ENCODE measurements around the gene ALK. TPM values are rescaled to one million over a fixed set of nuclear protein-coding genes. Genes with fewer than 3 reads are reported as not detected.

Gene ALK
- total RNA-seq, 4 donors from 2014 or later, result 0.32 to 0.42 TPM; not detected in 2

- Histone ChIP-seq H3K36me3 (no peaks in the 10 kb centered on the region), H3K27me3 (peaks cover 16% of the 10 kb centered on the region), H3K4me1 (no peaks in the 10 kb centered on the region), H3K4me3 (no peak overlapping the region), H3K27ac (no peak overlapping the region), H3K9me3 (no peaks in the 10 kb centered on the region)
- TF ChIP-seq EP300 (IDR thresholded peaks at IDR 0.05) (no peak), POLR2AphosphoS5 (IDR thresholded peaks at IDR 0.05) (no peak), POLR2A (IDR thresholded peaks at IDR 0.05) (no peak)
- TF ChIP-seq, protein P1, sequence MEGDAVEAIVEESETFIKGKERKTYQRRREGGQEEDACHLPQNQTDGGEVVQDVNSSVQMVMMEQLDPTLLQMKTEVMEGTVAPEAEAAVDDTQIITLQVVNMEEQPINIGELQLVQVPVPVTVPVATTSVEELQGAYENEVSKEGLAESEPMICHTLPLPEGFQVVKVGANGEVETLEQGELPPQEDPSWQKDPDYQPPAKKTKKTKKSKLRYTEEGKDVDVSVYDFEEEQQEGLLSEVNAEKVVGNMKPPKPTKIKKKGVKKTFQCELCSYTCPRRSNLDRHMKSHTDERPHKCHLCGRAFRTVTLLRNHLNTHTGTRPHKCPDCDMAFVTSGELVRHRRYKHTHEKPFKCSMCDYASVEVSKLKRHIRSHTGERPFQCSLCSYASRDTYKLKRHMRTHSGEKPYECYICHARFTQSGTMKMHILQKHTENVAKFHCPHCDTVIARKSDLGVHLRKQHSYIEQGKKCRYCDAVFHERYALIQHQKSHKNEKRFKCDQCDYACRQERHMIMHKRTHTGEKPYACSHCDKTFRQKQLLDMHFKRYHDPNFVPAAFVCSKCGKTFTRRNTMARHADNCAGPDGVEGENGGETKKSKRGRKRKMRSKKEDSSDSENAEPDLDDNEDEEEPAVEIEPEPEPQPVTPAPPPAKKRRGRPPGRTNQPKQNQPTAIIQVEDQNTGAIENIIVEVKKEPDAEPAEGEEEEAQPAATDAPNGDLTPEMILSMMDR (IDR thresholded peaks at IDR 0.05), result no peak
- WGBS, result 33% methylated on average over 4 of the region's 4 CpGs
- no peak for DNase-seq (ENCODE audit: low spot score in 2 of 2)
Measured at GRCh38 chr2:29502460-29502911, 418.9 kb downstream of the ALK start.

GRCh38 chr2:29497375-29497774 is 424.0 kb downstream of the ALK start:
- Histone ChIP-seq H3K9me3 (no peaks in the 10 kb centered on the region), H3K27me3 (peaks cover 11% of the 10 kb centered on the region), H3K4me3 (no peak overlapping the region), H3K4me1 (no peaks in the 10 kb centered on the region), H3K27ac (no peak overlapping the region), H3K36me3 (no peaks in the 10 kb centered on the region)
- TF ChIP-seq, protein P1 (IDR thresholded peaks at IDR 0.05), result no peak
- no peak for TF ChIP-seq EP300 (IDR thresholded peaks at IDR 0.05)
- TF ChIP-seq POLR2A (IDR thresholded peaks at IDR 0.05), result no peak
- TF ChIP-seq POLR2AphosphoS5 (IDR thresholded peaks at IDR 0.05), result no peak
- no peak for DNase-seq (ENCODE audit: low spot score in 2 of 2)
- WGBS, result 91% methylated on average over 3 of the region's 3 CpGs

- H3K36me3 ChIP-seq, result no peaks in the 10 kb centered on the region
- no peaks in the 10 kb centered on the region for H3K9me3 ChIP-seq
- WGBS, result 57% methylated on average over 1 of the region's 1 CpG
- peaks cover 9% of the 10 kb centered on the region for H3K27me3 ChIP-seq
- TF ChIP-seq EP300 (IDR thresholded peaks at IDR 0.05), result no peak
- no peak for DNase-seq (ENCODE audit: low spot score in 2 of 2)
- no peak overlapping the region for H3K27ac ChIP-seq
- H3K4me3 ChIP-seq, result no peak overlapping the region
- H3K4me1 ChIP-seq, result no peaks in the 10 kb centered on the region
Measured at GRCh38 chr2:29496198-29496597, 425.2 kb downstream of the ALK start.

DNA sequence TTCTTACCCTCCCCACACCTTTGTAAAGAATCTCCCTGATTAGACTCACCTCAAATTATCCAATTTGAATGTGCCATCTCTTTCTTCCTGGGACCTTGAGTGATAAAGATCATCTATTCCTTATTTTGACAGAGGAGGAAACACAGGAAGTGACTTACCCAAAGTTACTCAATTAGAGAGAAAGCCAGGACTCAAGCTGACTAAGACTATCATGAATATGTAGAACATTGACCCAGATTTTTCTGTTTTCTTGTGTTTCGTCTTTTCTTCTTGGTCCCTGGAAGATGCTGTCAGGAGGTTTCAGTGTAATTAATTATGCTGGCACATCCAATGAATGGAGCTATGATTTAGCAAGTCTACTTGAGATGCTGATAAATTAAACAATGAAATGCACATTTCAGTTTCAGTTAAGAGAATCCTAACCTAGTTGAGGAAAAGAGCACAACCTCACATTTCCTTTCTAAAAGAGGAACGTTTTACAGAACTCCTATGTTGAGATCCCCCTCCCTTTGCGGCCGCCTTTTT is 425.8 kb downstream of the ALK start:
- no peaks in the 10 kb centered on the region for H3K4me1 ChIP-seq
- WGBS, result 48% methylated on average over 4 of the region's 4 CpGs
- H3K27me3 ChIP-seq, result peaks cover 3% of the 10 kb centered on the region
- no peak overlapping the region for H3K27ac ChIP-seq
- TF ChIP-seq POLR2AphosphoS5 (IDR thresholded peaks at IDR 0.05) (no peak), EP300 (IDR thresholded peaks at IDR 0.05) (no peak), POLR2A (IDR thresholded peaks at IDR 0.05) (no peak)
- TF ChIP-seq, protein P1 (IDR thresholded peaks at IDR 0.05), result no peak
- H3K4me3 ChIP-seq, result no peak overlapping the region
- no peak for DNase-seq (ENCODE audit: low spot score in 2 of 2)
- H3K9me3 ChIP-seq, result no peaks in the 10 kb centered on the region
- no peaks in the 10 kb centered on the region for H3K36me3 ChIP-seq

- Histone ChIP-seq H3K27me3 (no peaks in the 10 kb centered on the region), H3K4me1 (no peaks in the 10 kb centered on the region), H3K27ac (no peak overlapping the region), H3K4me3 (no peak overlapping the region), H3K9me3 (no peaks in the 10 kb centered on the region), H3K36me3 (no peaks in the 10 kb centered on the region)
- 60% methylated on average over 6 of the region's 6 CpGs for WGBS
- no peak for DNase-seq (ENCODE audit: low spot score in 2 of 2)
- TF ChIP-seq EP300 (IDR thresholded peaks at IDR 0.05) (no peak), POLR2AphosphoS5 (IDR thresholded peaks at IDR 0.05) (no peak), POLR2A (IDR thresholded peaks at IDR 0.05) (no peak)
- TF ChIP-seq, protein P1 (IDR thresholded peaks at IDR 0.05), result no peak
Measured at GRCh38 chr2:29495068-29495467, 426.3 kb downstream of the ALK start.

DNA sequence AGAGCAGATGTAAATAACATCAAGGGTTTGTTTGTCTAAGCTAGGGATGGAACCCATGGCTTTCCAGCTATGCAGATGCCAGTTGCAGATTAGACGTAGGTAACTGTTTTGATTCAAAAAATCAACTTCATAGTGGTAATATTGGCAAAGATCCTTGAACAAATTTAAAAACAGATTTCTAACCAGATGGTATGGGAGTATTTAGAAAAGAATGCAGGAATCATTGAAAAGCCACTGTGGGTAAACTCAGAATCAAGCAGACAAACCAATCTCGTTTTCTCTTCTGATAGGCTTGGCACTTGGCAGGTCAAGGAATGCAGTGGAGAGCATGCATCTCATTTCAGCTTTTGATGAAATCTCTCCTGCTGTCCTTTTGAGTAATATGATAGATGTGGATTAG is 428.7 kb downstream of the ALK start:
- Histone ChIP-seq H3K36me3 (no peaks in the 10 kb centered on the region), H3K4me1 (no peaks in the 10 kb centered on the region), H3K4me3 (no peak overlapping the region), H3K9me3 (no peaks in the 10 kb centered on the region), H3K27ac (no peak overlapping the region), H3K27me3 (no peaks in the 10 kb centered on the region)
- no peak for TF ChIP-seq POLR2A (IDR thresholded peaks at IDR 0.05)
- TF ChIP-seq, protein P1 (IDR thresholded peaks at IDR 0.05), result no peak
- TF ChIP-seq POLR2AphosphoS5 (IDR thresholded peaks at IDR 0.05), result no peak
- no peak for TF ChIP-seq EP300 (IDR thresholded peaks at IDR 0.05)
- no peak for DNase-seq (ENCODE audit: low spot score in 2 of 2)
- WGBS, result 42% methylated on average over 2 of the region's 2 CpGs
